Transverse colon (tissue), 4 donors: Measurements from ENCODE around the gene NGDN. TPM values are rescaled to one million over a fixed set of nuclear protein-coding genes. Genes with fewer than 3 reads are reported as not detected.

Source experiments
- DNase-seq: peaks from one replicate; pipeline ENCODE4 v3.0.0-alpha.2; 2019
- H3K27ac ChIP-seq, 4 donors: fragments of 200-600 bp; sonication (generic); 2 replicates each; pipeline ENCODE4 v1.5.1; 2016 to 2018; ENCODE audit warnings: inconsistent platforms in 4 of 4
- H3K27me3 ChIP-seq: fragments of 200-600 bp; sonication (generic); 2 replicates; pipeline ENCODE4 v1.5.1; 2017; ENCODE audit warnings: inconsistent platforms
- H3K36me3 ChIP-seq, 4 donors: fragments of 200-600 bp; sonication (generic); 2 replicates each; pipeline ENCODE4 v1.5.1; 2017 to 2019; ENCODE audit warnings: inconsistent platforms in 4 of 4
- H3K4me1 ChIP-seq, 4 donors: fragments of 200-600 bp; sonication (generic); 2 replicates each; pipeline ENCODE4 v1.5.1; 2017 to 2020; ENCODE audit warnings: inconsistent platforms in 4 of 4
- H3K4me3 ChIP-seq, 4 donors: fragments of 200-600 bp; sonication (generic); 1 replicate in 1 of 4; 2 replicates in 3 of 4; pipeline versions ENCODE4 v1.5.1 to v1.6.1; 2017 to 2019; ENCODE audit warnings: inconsistent platforms in 4 of 4
- H3K9me3 ChIP-seq, 2 donors: fragments of 200-600 bp; sonication (generic); 2 replicates each; pipeline ENCODE4 v1.5.1; 2017 to 2019; ENCODE audit warnings: inconsistent platforms in 2 of 2
- EP300 ChIP-seq: sonication (generic); formaldehyde crosslinking; IDR thresholded peaks from one replicate; pipeline ENCODE4 v1.6.1; 2017; ENCODE audit warnings: antibody characterized with exemption, low read depth
- POLR2A ChIP-seq: fragments of 450-650 bp; IDR thresholded peaks from one replicate; pipeline ENCODE4 v1.6.1; 2016; ENCODE audit warnings: antibody characterized with exemption, mild to moderate bottlenecking, moderate library complexity
- POLR2AphosphoS5 ChIP-seq, 3 donors: sonication (generic); formaldehyde crosslinking; IDR thresholded peaks; one replicate each; pipeline ENCODE4 v1.6.1; 2016; ENCODE audit warnings: antibody characterized with exemption in 3 of 3
- WGBS, 2 donors: methylation state at CpG; one replicate each; pipeline ENCODE4 v1.1.5; 2018; ENCODE audit warnings: low coverage in 1 of 2; 5-methylcytosine and 5-hydroxymethylcytosine counted together
- in situ Hi-C, 4 donors: fragments of 200-750 bp; cut with MboI; loops; one replicate each; pipeline versions ENCODE4 v1.15.0 to v1.15.1; 2017; ENCODE audit warnings: low sequenced_read_pairs in 3 of 4, low pct_ligation_motif_present in 1 of 4, low pct_unique_long_range_greater_than_20kb in 1 of 4
- intact Hi-C: fragments of 100-400 bp; cut with DNase I; formaldehyde crosslinking; loops from one replicate; pipeline ENCODE4 v1.15.1; 2023; ENCODE audit warnings: low total_unique reads
- total RNA-seq, 4 donors: library from RNA; depleted of rRNA; stranded (reverse); fragments of >200 nt; gene quantifications; one replicate each; pipeline ENCODE4 v1.1.0, GENCODE V29; 2016
- TF ChIP-seq, protein P1 (sequence below), 5 experiments: fragments of 200-600 bp in 3 of 5; fragments of 450-650 bp in 2 of 5; sonication (generic) in 3 of 5; IDR thresholded peaks; 1 replicate in 2 of 5; 2 replicates in 3 of 5; pipeline ENCODE4 v1.5.1; 2016 to 2017; ENCODE audit warnings: antibody characterized with exemption in 5 of 5, inconsistent platforms in 3 of 5, mild to moderate bottlenecking in 2 of 5, moderate library complexity in 1 of 5

NGDN gene
- total RNA-seq, 4 donors from 2014 or later, result 8.8 to 31.5 (median 20.8) TPM

DNA sequence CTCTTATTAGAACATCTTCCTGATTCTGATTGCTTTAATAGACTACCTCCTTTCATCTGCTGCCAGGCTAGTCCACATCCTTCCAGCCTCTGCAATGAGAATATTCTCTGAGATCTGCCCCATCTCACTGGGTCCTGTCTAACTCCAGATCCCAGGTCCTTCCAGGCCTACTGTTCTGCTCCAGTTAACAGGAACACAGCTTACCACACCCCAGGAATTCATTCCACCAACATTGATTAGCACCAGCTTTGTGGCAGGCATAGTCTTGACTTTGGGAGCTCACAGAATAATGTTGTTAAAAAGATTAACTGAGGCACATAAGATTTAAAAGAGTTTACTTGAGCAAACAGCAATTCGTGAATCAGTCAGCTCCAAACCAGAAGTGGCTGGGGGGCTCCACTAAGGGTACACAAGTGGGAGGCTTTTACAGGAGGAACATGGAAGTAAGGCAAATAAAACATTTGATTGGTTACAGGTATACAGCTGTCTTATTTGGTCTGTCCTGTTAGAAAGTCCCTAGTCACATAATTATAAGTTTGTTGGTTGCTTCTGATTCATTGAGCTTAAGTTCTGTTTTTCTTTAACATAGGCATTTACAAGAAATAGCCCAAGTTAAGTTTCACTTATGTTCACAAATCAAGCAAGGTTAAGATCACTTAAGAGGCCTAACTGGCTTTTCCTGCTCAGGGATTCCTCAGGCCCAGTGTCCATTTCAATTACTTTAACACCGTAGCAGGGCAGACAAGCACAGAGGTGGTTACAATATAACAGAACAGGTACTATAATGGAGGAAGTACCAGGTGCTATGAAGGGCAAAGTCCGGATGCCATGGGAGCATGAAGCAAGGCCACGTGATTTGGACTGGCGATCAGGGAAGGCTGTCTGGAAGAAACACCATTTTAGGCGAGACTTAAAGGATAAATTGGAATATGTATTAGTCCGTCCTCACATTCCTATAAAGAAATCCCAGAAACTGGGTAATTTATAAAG lies 21.8 kb upstream of the NGDN start:
- Histone ChIP-seq H3K9me3 (no peaks in the 10 kb centered on the region), H3K36me3 (no peaks in the 10 kb centered on the region), H3K4me3 (no peak overlapping the region), H3K27ac (peak overlapping the region; percentile 75 to 83 (median 78)), H3K27me3 (peaks cover 4% of the 10 kb centered on the region), H3K4me1 (peaks cover 3 to 28% (median 18%) of the 10 kb centered on the region in 4 donors)
- TF ChIP-seq POLR2A, result no peak
- no peak for TF ChIP-seq EP300
- peak in 2 of 3 donors; percentile 41 to 56 for TF ChIP-seq POLR2AphosphoS5 (IDR thresholded peaks at IDR 0.05)
- TF ChIP-seq, protein P1, sequence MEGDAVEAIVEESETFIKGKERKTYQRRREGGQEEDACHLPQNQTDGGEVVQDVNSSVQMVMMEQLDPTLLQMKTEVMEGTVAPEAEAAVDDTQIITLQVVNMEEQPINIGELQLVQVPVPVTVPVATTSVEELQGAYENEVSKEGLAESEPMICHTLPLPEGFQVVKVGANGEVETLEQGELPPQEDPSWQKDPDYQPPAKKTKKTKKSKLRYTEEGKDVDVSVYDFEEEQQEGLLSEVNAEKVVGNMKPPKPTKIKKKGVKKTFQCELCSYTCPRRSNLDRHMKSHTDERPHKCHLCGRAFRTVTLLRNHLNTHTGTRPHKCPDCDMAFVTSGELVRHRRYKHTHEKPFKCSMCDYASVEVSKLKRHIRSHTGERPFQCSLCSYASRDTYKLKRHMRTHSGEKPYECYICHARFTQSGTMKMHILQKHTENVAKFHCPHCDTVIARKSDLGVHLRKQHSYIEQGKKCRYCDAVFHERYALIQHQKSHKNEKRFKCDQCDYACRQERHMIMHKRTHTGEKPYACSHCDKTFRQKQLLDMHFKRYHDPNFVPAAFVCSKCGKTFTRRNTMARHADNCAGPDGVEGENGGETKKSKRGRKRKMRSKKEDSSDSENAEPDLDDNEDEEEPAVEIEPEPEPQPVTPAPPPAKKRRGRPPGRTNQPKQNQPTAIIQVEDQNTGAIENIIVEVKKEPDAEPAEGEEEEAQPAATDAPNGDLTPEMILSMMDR (IDR thresholded peaks at IDR 0.05), result no peak
- WGBS, 2 donors, result 37 to 47% methylated on average over 7 of the region's 7 CpGs
- DNase-seq, result peak; percentile 83
- in situ Hi-C loops, result no loop called here
- intact Hi-C loops, result no loop called here

- H3K9me3 ChIP-seq, result no peaks in the 10 kb centered on the region
- TF ChIP-seq POLR2AphosphoS5 (IDR thresholded peaks at IDR 0.05) (no peak), EP300 (no peak), POLR2A (no peak)
- TF ChIP-seq, protein P1 (IDR thresholded peaks at IDR 0.05), result no peak
- no peak overlapping the region for H3K4me3 ChIP-seq
- peaks cover 5% of the 10 kb centered on the region for H3K27me3 ChIP-seq
- intact Hi-C loops, result no loop called here
- peaks cover 3 to 28% (median 18%) of the 10 kb centered on the region in 4 donors for H3K4me1 ChIP-seq
- no peaks in the 10 kb centered on the region for H3K36me3 ChIP-seq
- no peak for DNase-seq
- in situ Hi-C loops, result no loop called here
- no peak overlapping the region for H3K27ac ChIP-seq
- WGBS, 2 donors, result 84% methylated on average over 1 of the region's 1 CpG; no CpG with 5 or more reads in 1 of the 2 donors
Measured at GRCh38 chr14:23449314-23449713, 20.2 kb upstream of the NGDN start.

- no peaks in the 10 kb centered on the region for H3K9me3 ChIP-seq
- no peak overlapping the region for H3K27ac ChIP-seq
- no peaks in the 10 kb centered on the region for H3K36me3 ChIP-seq
- in situ Hi-C loops, result no loop called here
- H3K4me3 ChIP-seq, result no peak overlapping the region
- WGBS, 2 donors, result 69 to 80% methylated on average over 1 to 2 of the region's 2 CpGs
- no peak for DNase-seq
- TF ChIP-seq POLR2AphosphoS5 (IDR thresholded peaks at IDR 0.05) (no peak), EP300 (no peak)
- TF ChIP-seq, protein P1 (IDR thresholded peaks at IDR 0.05), result no peak
- H3K27me3 ChIP-seq, result peaks cover 5% of the 10 kb centered on the region
- intact Hi-C loops, result no loop called here
- H3K4me1 ChIP-seq, result peaks cover 3 to 28% (median 18%) of the 10 kb centered on the region in 4 donors
Measured at GRCh38 chr14:23450379-23450778, 19.1 kb upstream of the NGDN start.

DNA sequence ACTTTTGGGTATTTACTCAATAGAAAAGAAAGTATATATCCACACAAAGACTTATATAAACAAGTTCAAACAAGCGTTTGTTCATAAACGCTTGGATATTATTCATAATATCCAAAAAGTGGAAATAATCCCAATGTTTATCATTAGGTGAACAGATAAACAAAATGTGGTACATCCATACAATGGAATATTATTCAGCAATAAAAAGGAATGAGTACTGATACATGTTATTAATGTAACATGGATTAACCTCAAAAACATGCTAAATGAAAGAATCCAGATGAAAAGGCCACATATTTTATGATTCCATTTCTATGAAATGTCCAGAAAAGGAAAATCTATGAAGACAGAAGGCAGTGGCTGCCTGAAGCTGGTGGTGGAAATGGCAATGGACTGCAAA lies 17.3 kb upstream of the NGDN start:
- in situ Hi-C loops (no loop called here), intact Hi-C loops (no loop called here)
- H3K9me3 ChIP-seq, result no peaks in the 10 kb centered on the region
- WGBS, 2 donors, result 76 to 87% methylated on average over 2 of the region's 2 CpGs
- peaks cover 5% of the 10 kb centered on the region for H3K27me3 ChIP-seq
- DNase-seq, result no peak
- H3K36me3 ChIP-seq, result no peaks in the 10 kb centered on the region
- no peak overlapping the region for H3K4me3 ChIP-seq
- H3K27ac ChIP-seq, result no peak overlapping the region
- TF ChIP-seq, protein P1 (IDR thresholded peaks at IDR 0.05), result no peak
- no peak for TF ChIP-seq POLR2AphosphoS5 (IDR thresholded peaks at IDR 0.05)
- no peak for TF ChIP-seq EP300
- no peak for TF ChIP-seq POLR2A
- H3K4me1 ChIP-seq, result peaks cover 3 to 13% (median 10%) of the 10 kb centered on the region in 4 donors
